ENCODE measurements around the gene CASK.

CASK gene

DNA sequence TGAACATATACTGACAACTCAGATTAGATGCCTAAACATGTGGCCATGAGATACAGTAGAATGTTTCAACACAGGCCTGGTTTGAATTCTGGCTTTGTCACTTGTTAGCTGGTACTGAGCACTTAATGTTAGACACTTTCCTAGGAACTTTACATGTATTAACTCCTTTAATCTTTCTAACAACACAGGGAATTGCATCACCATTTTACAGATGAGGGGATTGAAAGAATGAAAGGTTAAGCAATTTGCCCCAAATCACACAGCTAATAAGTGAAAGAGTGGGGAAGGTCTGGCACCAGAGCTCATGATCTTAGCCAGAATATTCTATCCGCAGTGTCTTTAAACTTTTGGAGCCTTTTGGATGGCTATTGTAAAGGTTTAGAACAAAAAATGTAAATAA lies 380.3 kb downstream of the CASK start:
- Histone ChIP-seq H3K36me3 (ENCODE audit: control insufficient read depth, insufficient read depth, low read length) (no peaks in the 10 kb centered on the region), H3K27ac (ENCODE audit: insufficient read depth, low read length, poor library complexity, severe bottlenecking) (no peak overlapping the region), H3K27me3 (replicated peaks; ENCODE audit: control insufficient read depth, insufficient read depth, low read length, poor library complexity, severe bottlenecking) (no peaks in the 10 kb centered on the region), H3K4me3 (ENCODE audit: insufficient read depth, low read depth, low read length, poor library complexity, severe bottlenecking) (no peak overlapping the region), H3K4me1 (ENCODE audit: control insufficient read depth, insufficient read depth, low read length, poor library complexity, severe bottlenecking) (no peaks in the 10 kb centered on the region), H3K9me3 (ENCODE audit: control insufficient read depth, low read length) (no peaks in the 10 kb centered on the region)
- DNase-seq = no peak

DNA sequence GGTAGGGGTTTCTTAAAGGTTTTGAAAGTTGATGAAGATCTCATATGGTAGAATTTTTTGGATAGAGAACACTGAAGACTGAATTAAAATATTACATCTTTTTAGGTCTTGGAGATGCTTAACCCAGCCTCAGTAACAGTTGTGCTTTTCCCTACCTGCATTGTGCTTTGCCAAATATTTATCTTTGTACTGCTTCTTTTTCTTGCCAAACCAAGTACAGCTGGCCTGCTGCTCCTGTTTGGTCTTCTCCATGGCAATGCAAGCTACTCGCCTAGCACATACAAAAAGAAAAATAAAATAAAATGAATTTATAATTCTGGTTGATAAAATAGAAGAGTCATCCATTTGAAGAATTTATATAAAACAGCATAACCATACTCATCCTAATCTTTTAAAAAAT lies 380.8 kb downstream of the CASK start:
- no peak overlapping the region for H3K4me3 ChIP-seq (ENCODE audit: insufficient read depth, low read depth, low read length, poor library complexity, severe bottlenecking)

DNA sequence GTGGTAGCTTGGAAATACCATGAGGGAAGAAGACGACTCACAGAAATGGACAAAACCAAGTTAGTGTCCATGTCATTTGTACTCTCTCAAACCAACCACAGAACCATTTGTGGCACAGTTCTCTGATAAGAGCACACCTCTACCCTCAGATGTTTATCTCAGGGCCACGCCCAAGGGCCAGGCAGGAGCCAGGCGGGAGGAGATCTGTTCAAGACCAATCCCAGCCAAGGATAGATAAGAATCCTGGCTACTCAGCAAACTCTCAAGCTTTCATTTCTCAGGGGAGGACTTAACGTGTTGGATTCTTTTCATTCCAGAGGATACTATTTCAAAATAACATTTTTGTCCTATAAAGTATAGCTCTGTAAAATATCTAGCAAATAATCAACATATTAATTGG lies 381.2 kb downstream of the CASK start:
- Histone ChIP-seq H3K36me3 (ENCODE audit: control insufficient read depth, insufficient read depth, low read length) (no peaks in the 10 kb centered on the region), H3K4me1 (ENCODE audit: control insufficient read depth, insufficient read depth, low read length, poor library complexity, severe bottlenecking) (no peaks in the 10 kb centered on the region), H3K4me3 (ENCODE audit: insufficient read depth, low read depth, low read length, poor library complexity, severe bottlenecking) (no peak overlapping the region), H3K27ac (ENCODE audit: insufficient read depth, low read length, poor library complexity, severe bottlenecking) (no peak overlapping the region), H3K9me3 (ENCODE audit: control insufficient read depth, low read length) (no peaks in the 10 kb centered on the region), H3K27me3 (replicated peaks; ENCODE audit: control insufficient read depth, insufficient read depth, low read length, poor library complexity, severe bottlenecking) (no peaks in the 10 kb centered on the region)
- no peak for DNase-seq

More for the DNA sequence above, 380.8 kb downstream of the CASK start:
- Histone ChIP-seq H3K9me3 (ENCODE audit: control insufficient read depth, low read length) (no peaks in the 10 kb centered on the region), H3K36me3 (ENCODE audit: control insufficient read depth, insufficient read depth, low read length) (no peaks in the 10 kb centered on the region), H3K27ac (ENCODE audit: insufficient read depth, low read length, poor library complexity, severe bottlenecking) (no peak overlapping the region), H3K4me1 (ENCODE audit: control insufficient read depth, insufficient read depth, low read length, poor library complexity, severe bottlenecking) (no peaks in the 10 kb centered on the region), H3K27me3 (replicated peaks; ENCODE audit: control insufficient read depth, insufficient read depth, low read length, poor library complexity, severe bottlenecking) (no peaks in the 10 kb centered on the region)
- no peak for DNase-seq

DNA sequence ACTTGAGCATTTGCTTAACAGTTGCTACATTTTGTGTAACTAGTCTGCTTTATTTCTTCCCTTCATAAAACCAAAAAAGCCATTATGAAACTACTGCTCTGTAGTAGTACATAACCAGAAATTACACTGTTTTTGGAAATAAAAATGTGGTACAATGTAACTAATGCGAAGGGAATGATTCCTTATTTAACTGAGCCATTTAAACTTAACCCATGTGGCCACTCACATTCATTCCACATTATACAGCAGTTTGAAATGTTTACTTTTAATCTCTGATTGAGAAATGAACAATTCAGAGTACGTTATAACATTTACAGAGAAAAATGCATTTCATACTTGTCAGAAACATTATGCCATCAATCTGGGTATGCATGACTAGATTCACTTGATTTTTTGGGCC lies 382.0 kb downstream of the CASK start:
- no peak for DNase-seq
- no peak overlapping the region for H3K4me3 ChIP-seq (ENCODE audit: insufficient read depth, low read depth, low read length, poor library complexity, severe bottlenecking)
- H3K36me3 ChIP-seq (ENCODE audit: control insufficient read depth, insufficient read depth, low read length) = no peaks in the 10 kb centered on the region
- H3K27me3 ChIP-seq (replicated peaks; ENCODE audit: control insufficient read depth, insufficient read depth, low read length, poor library complexity, severe bottlenecking) = no peaks in the 10 kb centered on the region
- no peaks in the 10 kb centered on the region for H3K9me3 ChIP-seq (ENCODE audit: control insufficient read depth, low read length)
- H3K4me1 ChIP-seq (ENCODE audit: control insufficient read depth, insufficient read depth, low read length, poor library complexity, severe bottlenecking) = no peaks in the 10 kb centered on the region
- no peak overlapping the region for H3K27ac ChIP-seq (ENCODE audit: insufficient read depth, low read length, poor library complexity, severe bottlenecking)

DNA sequence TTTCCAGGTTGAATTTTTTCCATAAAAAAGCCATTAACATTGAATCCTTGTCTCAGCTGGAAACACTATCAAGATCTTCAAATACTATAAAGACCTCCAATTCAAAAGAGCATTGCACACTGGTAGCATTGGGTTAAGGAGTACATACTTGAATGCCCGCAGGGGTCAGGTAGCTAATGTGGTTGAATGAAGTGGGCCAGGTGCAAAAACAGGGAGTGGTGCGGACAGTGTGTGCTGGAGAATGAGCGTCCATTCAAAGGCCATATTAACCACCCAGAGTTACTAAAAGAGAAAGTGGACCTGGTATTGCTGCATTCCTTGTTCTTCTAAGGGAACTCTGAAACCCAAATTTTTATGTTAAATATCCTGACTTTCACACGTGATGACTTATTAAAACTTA lies 384.6 kb downstream of the CASK start:
- Histone ChIP-seq H3K36me3 (ENCODE audit: control insufficient read depth, insufficient read depth, low read length) (peaks cover 3% of the 10 kb centered on the region), H3K4me1 (ENCODE audit: control insufficient read depth, insufficient read depth, low read length, poor library complexity, severe bottlenecking) (no peaks in the 10 kb centered on the region), H3K27ac (ENCODE audit: insufficient read depth, low read length, poor library complexity, severe bottlenecking) (no peak overlapping the region), H3K27me3 (replicated peaks; ENCODE audit: control insufficient read depth, insufficient read depth, low read length, poor library complexity, severe bottlenecking) (no peaks in the 10 kb centered on the region), H3K9me3 (ENCODE audit: control insufficient read depth, low read length) (no peaks in the 10 kb centered on the region), H3K4me3 (ENCODE audit: insufficient read depth, low read depth, low read length, poor library complexity, severe bottlenecking) (no peak overlapping the region)
- DNase-seq = no peak

DNA sequence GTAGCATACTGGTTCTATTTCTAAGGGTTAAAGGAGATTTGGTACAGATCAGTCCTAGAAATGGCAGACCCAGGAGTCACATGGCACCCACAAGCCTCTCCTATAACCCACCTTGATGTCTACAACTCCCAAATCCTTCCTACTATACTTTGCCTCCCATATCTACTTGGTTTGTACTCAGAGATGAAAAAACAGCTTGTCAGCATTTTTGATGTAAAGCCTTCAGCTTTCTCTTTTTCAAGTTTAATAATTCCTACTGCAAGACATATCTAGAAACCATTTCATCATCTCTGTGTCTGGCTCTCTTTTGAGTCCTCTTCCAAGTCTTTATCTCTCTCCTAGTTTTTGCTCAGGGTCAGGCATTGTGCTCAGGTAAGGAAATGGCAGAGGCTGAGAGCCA lies 393.3 kb downstream of the CASK start:
- Histone ChIP-seq H3K9me3 (ENCODE audit: control insufficient read depth, low read length) (no peaks in the 10 kb centered on the region), H3K4me1 (ENCODE audit: control insufficient read depth, insufficient read depth, low read length, poor library complexity, severe bottlenecking) (no peaks in the 10 kb centered on the region), H3K27me3 (replicated peaks; ENCODE audit: control insufficient read depth, insufficient read depth, low read length, poor library complexity, severe bottlenecking) (no peaks in the 10 kb centered on the region), H3K27ac (ENCODE audit: insufficient read depth, low read length, poor library complexity, severe bottlenecking) (no peak overlapping the region), H3K36me3 (ENCODE audit: control insufficient read depth, insufficient read depth, low read length) (peaks cover 33% of the 10 kb centered on the region), H3K4me3 (ENCODE audit: insufficient read depth, low read depth, low read length, poor library complexity, severe bottlenecking) (no peak overlapping the region)
- DNase-seq = no peak

DNA sequence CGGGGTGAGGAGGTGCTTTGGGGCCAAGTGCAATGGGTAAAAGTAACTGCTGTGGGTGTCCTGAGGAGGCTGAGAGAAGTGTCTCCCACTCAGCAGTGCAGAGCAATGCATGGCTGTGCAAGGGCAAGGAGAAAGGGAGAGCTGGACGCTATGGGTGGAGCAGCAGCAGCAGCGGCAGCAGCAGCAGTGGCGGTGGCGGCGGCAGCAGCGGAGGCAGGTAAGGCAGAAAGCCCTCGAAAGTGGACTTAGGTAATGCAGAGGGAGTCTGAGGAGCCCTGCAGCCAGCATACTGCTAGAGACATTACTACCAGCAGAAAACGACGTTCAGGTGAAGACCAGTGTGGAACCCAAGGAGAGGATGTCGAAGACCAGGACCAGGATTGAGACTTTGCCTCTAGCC lies 394.1 kb downstream of the CASK start:
- Histone ChIP-seq H3K9me3 (ENCODE audit: control insufficient read depth, low read length) (no peaks in the 10 kb centered on the region), H3K27ac (ENCODE audit: insufficient read depth, low read length, poor library complexity, severe bottlenecking) (no peak overlapping the region), H3K4me3 (ENCODE audit: insufficient read depth, low read depth, low read length, poor library complexity, severe bottlenecking) (no peak overlapping the region), H3K4me1 (ENCODE audit: control insufficient read depth, insufficient read depth, low read length, poor library complexity, severe bottlenecking) (no peaks in the 10 kb centered on the region), H3K36me3 (ENCODE audit: control insufficient read depth, insufficient read depth, low read length) (peaks cover 35% of the 10 kb centered on the region), H3K27me3 (replicated peaks; ENCODE audit: control insufficient read depth, insufficient read depth, low read length, poor library complexity, severe bottlenecking) (no peaks in the 10 kb centered on the region)
- DNase-seq = no peak

DNA sequence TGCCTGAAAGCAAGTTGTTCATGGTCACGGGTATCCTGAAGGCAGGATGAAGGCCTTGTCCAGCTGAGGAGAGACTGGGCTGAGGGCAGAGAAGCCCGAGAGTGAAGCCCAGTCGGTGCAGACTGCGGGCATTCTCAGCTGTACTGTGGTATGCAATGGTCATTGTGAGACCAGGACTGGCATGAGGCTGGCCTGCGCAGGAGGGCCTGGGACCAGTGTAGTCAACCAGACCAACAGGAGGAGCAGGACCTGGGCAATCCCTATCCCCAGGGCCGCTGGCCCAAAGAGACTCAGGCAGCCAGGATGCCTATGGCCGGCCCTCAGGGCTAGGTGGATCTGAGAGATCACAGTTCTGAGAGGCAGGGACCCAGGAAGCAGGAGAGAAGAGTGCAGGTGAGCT lies 394.6 kb downstream of the CASK start:
- H3K27me3 ChIP-seq (replicated peaks; ENCODE audit: control insufficient read depth, insufficient read depth, low read length, poor library complexity, severe bottlenecking) = no peaks in the 10 kb centered on the region
- no peaks in the 10 kb centered on the region for H3K9me3 ChIP-seq (ENCODE audit: control insufficient read depth, low read length)
- DNase-seq = no peak
- no peak overlapping the region for H3K27ac ChIP-seq (ENCODE audit: insufficient read depth, low read length, poor library complexity, severe bottlenecking)
- no peak overlapping the region for H3K4me3 ChIP-seq (ENCODE audit: insufficient read depth, low read depth, low read length, poor library complexity, severe bottlenecking)
- no peaks in the 10 kb centered on the region for H3K4me1 ChIP-seq (ENCODE audit: control insufficient read depth, insufficient read depth, low read length, poor library complexity, severe bottlenecking)
- peaks cover 35% of the 10 kb centered on the region for H3K36me3 ChIP-seq (ENCODE audit: control insufficient read depth, insufficient read depth, low read length)

DNA sequence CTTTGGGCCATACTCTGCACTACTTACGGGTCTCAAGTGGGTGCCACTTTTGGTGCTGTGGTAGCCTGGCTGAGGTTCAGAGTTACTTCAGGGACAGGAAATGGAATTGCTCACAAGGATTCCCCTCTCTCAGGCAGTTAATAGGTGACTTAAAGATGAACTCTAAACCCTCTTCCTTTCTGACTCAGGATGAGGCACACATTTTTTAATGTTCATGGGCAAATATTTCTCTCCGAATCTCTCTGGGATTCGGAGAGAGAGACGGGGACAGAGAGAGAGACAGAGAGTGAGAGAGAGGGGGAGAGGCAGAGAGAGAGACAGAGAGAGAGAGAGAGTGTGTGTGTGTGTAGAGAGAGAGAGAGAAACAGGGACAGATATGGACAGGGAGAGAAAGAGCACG lies 396.4 kb downstream of the CASK start:
- no peak for DNase-seq
- no peaks in the 10 kb centered on the region for H3K27me3 ChIP-seq (replicated peaks; ENCODE audit: control insufficient read depth, insufficient read depth, low read length, poor library complexity, severe bottlenecking)
- no peak overlapping the region for H3K4me3 ChIP-seq (ENCODE audit: insufficient read depth, low read depth, low read length, poor library complexity, severe bottlenecking)
- no peaks in the 10 kb centered on the region for H3K9me3 ChIP-seq (ENCODE audit: control insufficient read depth, low read length)
- H3K36me3 ChIP-seq (ENCODE audit: control insufficient read depth, insufficient read depth, low read length) = peaks cover 35% of the 10 kb centered on the region
- H3K27ac ChIP-seq (ENCODE audit: insufficient read depth, low read length, poor library complexity, severe bottlenecking) = no peak overlapping the region
- no peaks in the 10 kb centered on the region for H3K4me1 ChIP-seq (ENCODE audit: control insufficient read depth, insufficient read depth, low read length, poor library complexity, severe bottlenecking)

DNA sequence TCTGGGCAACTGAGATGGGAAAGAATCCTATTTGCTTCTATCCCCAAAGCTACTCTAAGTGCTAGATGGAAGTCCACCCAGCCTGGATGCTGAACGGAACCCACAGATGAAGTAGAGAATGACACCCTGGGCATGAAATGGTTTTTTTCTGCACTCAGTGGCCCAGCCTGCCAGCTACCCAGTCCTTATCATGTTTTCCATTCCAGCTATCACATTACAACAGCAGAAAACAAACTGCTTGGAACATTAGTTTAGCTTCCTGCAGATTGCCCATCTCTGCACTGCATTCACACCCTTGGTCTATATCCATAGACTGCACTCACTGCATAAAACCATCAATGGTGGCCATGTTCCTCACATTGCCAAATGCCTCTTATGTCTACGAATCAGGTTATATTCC lies 397.1 kb downstream of the CASK start:
- Histone ChIP-seq H3K4me3 (ENCODE audit: insufficient read depth, low read depth, low read length, poor library complexity, severe bottlenecking) (no peak overlapping the region), H3K27me3 (replicated peaks; ENCODE audit: control insufficient read depth, insufficient read depth, low read length, poor library complexity, severe bottlenecking) (no peaks in the 10 kb centered on the region), H3K4me1 (ENCODE audit: control insufficient read depth, insufficient read depth, low read length, poor library complexity, severe bottlenecking) (no peaks in the 10 kb centered on the region), H3K36me3 (ENCODE audit: control insufficient read depth, insufficient read depth, low read length) (peaks cover 31% of the 10 kb centered on the region), H3K9me3 (ENCODE audit: control insufficient read depth, low read length) (no peaks in the 10 kb centered on the region), H3K27ac (ENCODE audit: insufficient read depth, low read length, poor library complexity, severe bottlenecking) (no peak overlapping the region)
- no peak for DNase-seq

DNA sequence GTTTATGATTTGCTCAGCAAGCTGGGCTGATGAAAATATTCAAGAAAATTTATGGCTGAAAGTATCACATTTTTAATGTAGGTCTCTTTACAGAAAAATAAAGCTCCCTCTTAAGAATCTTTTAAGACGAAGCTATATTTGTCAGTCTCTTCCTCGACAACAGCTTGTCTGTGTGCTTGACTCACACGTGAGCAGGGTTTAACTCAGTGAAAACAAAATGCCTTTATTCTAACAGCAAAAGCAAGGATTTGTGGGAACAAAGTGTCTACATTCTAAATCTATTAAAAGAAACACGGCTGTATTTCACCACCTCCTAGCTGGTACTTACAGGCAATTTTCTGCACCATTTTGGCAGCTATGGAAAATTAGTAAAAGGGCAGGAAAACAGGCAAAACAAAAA lies 400.7 kb downstream of the CASK start:
- H3K4me1 ChIP-seq (ENCODE audit: control insufficient read depth, insufficient read depth, low read length, poor library complexity, severe bottlenecking) = no peaks in the 10 kb centered on the region
- DNase-seq = no peak
- no peak overlapping the region for H3K27ac ChIP-seq (ENCODE audit: insufficient read depth, low read length, poor library complexity, severe bottlenecking)
- H3K4me3 ChIP-seq (ENCODE audit: insufficient read depth, low read depth, low read length, poor library complexity, severe bottlenecking) = no peak overlapping the region
- H3K36me3 ChIP-seq (ENCODE audit: control insufficient read depth, insufficient read depth, low read length) = peaks cover 9% of the 10 kb centered on the region
- no peaks in the 10 kb centered on the region for H3K9me3 ChIP-seq (ENCODE audit: control insufficient read depth, low read length)
- no peaks in the 10 kb centered on the region for H3K27me3 ChIP-seq (replicated peaks; ENCODE audit: control insufficient read depth, insufficient read depth, low read length, poor library complexity, severe bottlenecking)

Data from effector memory CD4-positive, alpha-beta T cell (primary cell).